Epithelial cell of esophagus (primary cell): Measurements from ENCODE around the gene PIP5K1C.
A peak's percentile ranks its signal among the peaks of the same experiment; 100 is the strongest.

Experiments
- DNase-seq: peaks from one replicate; pipeline ENCODE4 v3.0.0; 2010; ENCODE audit warnings: low read depth
- H3K4me3 ChIP-seq: 2 replicates; pipeline ENCODE4 v1.5.1; 2011; ENCODE audit warnings: mild to moderate bottlenecking, low read length, control low read depth
- CTCF ChIP-seq: IDR thresholded peaks from 2 replicates; pipeline ENCODE4 v1.5.1; 2011; ENCODE audit warnings: low read depth, mild to moderate bottlenecking, low read length, control low read depth, inconsistent platforms; ENCODE audit not compliant: insufficient read depth; ENCODE audit errors: missing control alignments

PIP5K1C gene

GRCh38 chr19:3693025-3693925 lies 7.0 kb downstream of the PIP5K1C start:
- no peak for TF ChIP-seq CTCF
- H3K4me3 ChIP-seq: no peak overlapping the region
- DNase-seq: no peak

GRCh38 chr19:3692141-3693024 lies 7.9 kb downstream of the PIP5K1C start:
- DNase-seq: no peak
- no peak overlapping the region for H3K4me3 ChIP-seq
- TF ChIP-seq CTCF: peak; percentile 42

GRCh38 chr19:3691726-3692125 lies 8.5 kb downstream of the PIP5K1C start:
- no peak for TF ChIP-seq CTCF
- no peak for DNase-seq
- no peak overlapping the region for H3K4me3 ChIP-seq

GRCh38 chr19:3691372-3691716 lies 8.9 kb downstream of the PIP5K1C start:
- TF ChIP-seq CTCF: no peak
- H3K4me3 ChIP-seq: no peak overlapping the region
- DNase-seq: no peak

- DNase-seq: no peak
- no peak for TF ChIP-seq CTCF
- H3K4me3 ChIP-seq: no peak overlapping the region
Observed at GRCh38 chr19:3690551-3691371, 9.5 kb downstream of the PIP5K1C start.
